GM12872 (cell line): ENCODE measurements around the gene SCAMP4.

Experiments
- CTCF ChIP-seq: IDR thresholded peaks from 3 replicates; pipeline ENCODE4 v1.5.1; 2011; ENCODE audit warnings: low read depth, mild to moderate bottlenecking, low read length, moderate library complexity; ENCODE audit not compliant: insufficient read depth

Gene SCAMP4

DNA sequence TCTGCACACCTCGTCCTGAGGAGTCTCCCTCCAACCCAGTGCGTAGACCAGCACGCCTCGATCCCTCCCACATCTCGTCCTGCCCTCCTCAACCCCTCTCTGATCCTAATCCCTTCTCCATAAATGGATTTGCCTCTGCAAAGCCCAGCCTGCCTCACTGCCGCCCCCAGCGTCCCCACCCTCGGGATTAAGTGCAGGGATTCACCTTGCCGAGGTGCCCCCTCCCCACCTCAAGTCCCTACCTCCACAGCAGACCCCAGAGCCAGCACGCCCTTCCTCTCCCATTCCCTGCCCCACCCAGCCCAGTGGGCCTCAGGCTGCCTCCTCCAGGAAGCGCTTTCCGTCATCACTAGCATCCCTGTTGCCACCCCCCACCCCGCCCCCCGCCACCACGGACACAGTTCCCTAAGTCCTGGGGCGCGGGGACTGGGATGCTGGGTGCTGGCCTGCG is 45.8 kb upstream of the SCAMP4 start:
- no peak for TF ChIP-seq CTCF

- TF ChIP-seq CTCF = no peak
These were observed 45.0 kb upstream of the SCAMP4 start for GRCh38 chr19:1860042-1860775.

GRCh38 chr19:1860821-1861598 is 44.2 kb upstream of the SCAMP4 start:
- TF ChIP-seq CTCF = no peak

DNA sequence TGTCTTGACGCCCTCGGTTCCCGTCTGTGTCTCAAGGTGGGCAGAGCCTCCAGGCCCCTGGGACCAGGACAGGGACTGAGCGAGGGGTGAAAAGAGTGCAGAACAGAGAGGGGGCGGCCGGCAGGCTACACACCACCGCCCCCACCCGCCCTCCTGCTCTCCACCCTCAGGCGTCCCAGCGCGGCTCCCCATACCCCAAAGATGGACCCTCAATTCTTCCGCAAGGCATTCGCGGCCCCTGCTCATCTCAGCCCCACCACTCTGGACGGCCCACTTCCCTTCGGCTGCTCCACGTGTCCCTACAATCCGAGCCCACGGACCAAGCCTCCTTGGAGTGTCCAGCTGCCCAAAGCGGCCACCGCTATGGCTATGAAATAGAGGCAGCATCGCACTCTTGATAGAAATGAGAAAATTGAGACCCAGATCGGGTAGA is 43.6 kb upstream of the SCAMP4 start:
- TF ChIP-seq CTCF = no peak

- TF ChIP-seq CTCF = no peak
These were observed 43.2 kb upstream of the SCAMP4 start for GRCh38 chr19:1862068-1862423.

DNA sequence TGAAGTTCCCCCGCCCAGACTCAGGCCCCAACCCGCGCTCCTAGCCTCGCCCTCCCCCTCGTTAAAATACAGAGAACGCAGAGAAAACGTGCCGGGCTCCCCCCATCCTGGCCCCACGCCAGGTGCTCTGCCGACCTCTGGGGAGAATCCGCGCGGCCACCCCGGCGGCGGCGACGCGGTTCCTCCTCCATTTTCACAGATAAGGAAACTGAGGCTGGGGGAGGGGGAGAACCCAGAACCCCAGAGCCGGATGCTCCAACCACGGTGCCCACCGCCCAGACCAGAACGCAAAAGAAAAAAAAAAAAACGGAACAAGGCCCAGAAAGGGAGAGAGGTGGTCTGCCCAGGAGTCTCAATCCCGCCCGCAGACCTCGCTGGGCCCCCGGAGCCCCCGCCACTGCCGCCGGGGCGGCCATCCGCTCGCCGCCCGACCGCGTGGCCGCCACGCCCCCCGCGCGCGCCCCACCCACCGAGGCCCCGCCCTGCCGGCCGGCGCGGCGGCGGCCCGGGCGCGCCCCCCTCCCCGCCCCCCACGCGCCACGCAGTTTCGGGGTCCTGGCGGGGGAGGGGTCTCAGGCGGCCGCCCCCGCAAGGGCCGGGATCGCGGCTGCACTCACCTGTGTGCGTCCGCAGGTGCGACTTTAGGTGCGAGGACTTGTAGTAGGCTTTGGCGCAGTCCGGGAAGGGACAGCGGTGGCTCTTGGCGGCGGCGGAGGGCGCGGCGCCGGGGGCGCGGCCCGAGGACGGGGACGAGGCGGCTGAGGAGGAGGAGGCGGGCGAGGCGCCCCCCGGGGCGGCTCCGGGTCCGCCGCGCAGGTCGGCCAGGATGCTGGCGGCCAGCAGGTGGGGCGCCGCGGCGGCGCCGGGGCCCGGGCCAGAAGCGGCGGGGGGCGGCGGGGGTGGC is 42.5 kb upstream of the SCAMP4 start:
- TF ChIP-seq CTCF = no peak

- TF ChIP-seq CTCF = no peak
These were observed 41.9 kb upstream of the SCAMP4 start, which contains the start of gene KLF16 for GRCh38 chr19:1863328-1863637. KLF16 (minus strand) TSS chr19:1863579; CDS start chr19:1863497, 82 bp downstream.
